Hypothalamus (tissue), 51 donors: Measurements from ENCODE around the gene CUL7.

Experiments used
- DNase-seq, 51 donors: peaks; one replicate each; lab custom pipeline; 2025; lab: John Stamatoyannopoulos, UW

CUL7 gene

GRCh38 chr6:43077981-43078511, 24.4 kb upstream of the CUL7 start:
- no peak for DNase-seq

DNA sequence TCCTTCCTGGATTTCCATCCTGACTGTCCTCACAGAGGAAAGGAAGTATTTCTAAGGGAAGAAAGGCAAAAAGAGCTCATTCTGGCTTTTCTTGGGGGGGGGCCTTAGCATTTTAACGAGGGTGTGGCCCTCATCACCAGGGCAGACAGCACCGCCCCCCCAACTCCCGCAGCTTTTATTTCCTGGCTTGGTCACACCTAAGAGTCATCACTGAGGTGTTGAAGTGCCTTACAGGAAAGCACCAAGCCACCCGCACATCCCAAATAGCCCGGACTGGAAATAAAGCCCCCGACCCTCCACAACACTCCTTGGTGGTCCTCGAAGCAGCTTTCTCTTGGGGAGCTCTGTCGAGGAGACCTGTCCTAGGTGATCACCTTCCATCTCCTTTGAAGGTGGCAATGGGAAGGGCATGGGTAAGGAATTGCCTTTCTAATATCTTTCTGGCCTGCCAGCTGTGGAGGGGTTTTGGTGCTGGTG, 23.7 kb upstream of the CUL7 start:
- DNase-seq = no peak

- peak in 4 of 51 donors; percentile 13 to 59 (median 32) for DNase-seq
Observed at GRCh38 chr6:43076464-43077332, 23.0 kb upstream of the CUL7 start.

DNA sequence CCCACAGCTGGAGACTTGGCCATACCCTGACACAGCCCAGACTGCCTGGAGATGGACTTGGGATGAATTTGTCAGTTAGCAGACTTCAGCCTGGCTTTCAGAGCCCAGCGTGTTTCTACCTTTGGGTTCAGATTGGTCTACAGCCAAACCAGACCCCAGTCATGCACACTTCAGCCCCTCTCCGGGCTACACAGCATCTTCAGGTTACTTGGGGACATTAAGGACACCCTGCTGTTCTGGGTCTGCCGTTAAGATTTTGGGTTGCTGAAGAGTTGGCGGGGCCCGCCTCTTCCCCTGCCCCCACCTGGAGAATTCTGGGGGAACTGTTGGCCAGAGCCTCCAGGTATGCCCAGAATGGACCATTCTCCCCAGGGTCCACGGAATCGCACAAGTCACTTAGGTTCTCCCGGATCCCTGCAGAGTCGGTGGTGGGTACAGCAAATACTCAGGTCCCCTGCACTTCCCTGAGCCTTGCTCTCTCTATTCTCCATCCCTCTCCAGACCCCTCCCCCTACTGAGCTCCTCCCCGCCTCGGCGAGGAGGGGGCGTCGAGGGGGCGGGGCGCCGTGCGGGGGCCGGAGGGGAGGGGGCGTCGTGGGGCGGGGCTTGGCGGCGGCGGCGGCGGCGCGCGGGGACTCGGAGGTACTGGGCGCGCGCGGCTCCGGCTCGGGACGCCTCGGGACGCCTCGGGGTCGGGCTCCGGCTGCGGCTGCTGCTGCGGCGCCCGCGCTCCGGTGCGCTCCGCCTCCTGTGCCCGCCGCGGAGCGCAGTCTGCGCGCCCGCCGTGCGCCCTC, 22.2 kb upstream of the CUL7 start, which contains the start of gene PTK7:
Gene PTK7, plus strand, starts transcription at position 645 of the 794 bp plus-strand sequence. CDS start 175 bp downstream, outside the sequence.
- DNase-seq = peak in 31 of 51 donors; percentile 10 to 77 (median 41)

GRCh38 chr6:43074847-43075669, 21.4 kb upstream of the CUL7 start:
- no peak for DNase-seq

- DNase-seq = no peak
Observed at GRCh38 chr6:43070028-43070632, 16.5 kb upstream of the CUL7 start.

- DNase-seq = no peak
Observed at GRCh38 chr6:43062818-43063217, 9.2 kb upstream of the CUL7 start.

DNA sequence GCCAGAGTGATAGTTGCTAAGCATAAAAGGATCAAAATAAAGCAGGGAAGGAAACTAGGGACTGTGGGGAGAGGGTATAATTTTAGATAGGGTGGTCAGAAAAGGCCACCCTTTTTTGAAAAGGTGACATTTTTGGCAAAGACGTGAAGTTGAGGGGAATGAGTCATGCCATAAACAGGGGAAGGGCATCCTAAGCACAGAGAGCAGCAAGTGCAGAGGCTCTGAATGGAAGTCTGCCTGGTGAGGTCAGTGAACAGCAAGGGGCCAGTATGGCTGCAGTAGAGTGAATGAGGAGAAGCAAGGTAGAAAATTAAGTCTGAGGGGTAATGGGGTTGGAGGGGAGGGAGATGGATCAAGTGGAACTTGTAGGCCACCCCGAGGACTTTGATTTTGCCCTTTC, 8.2 kb upstream of the CUL7 start:
- DNase-seq = no peak

DNA sequence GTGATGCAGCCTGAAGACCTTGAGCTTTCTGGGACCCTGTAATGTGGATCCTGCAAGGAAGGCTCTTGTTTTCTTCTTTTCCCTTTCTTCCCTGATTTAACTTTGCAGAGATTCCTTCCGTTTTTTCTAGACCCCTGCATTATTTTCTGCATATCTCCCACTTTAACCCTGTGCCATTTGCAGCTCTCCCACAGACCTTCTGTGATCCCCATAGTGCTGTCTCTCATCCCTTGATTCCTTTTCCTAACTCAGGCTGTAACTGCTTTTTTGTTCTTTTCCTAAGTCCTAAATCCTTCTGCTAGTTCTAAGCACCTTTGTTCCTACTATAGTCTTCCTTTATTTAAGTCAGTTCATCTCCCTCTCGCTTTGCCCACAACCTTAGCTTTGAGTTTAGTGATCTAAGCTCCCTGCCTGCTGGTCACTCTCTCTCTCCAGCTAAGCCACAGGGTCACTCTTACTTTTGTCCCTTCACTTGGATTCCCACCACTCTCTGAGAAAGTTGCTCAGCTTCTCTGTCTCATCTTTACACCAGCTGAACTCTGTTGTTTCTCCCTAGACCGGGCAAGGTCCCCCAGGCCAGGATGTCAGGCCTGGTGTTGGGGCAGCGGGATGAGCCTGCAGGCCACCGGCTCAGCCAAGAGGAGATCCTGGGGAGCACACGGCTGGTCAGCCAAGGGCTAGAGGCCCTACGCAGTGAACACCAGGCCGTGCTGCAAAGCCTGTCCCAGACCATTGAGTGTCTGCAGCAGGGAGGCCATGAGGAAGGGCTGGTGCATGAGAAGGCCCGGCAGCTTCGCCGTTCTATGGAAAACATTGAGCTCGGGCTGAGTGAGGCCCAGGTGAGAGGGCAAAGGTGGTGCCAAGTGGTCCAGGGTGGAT, 7.3 kb upstream of the CUL7 start:
- DNase-seq = no peak

- DNase-seq = peak in 2 of 51 donors; percentile 32 to 34
Observed at GRCh38 chr6:43060034-43060754, 6.5 kb upstream of the CUL7 start.

DNA sequence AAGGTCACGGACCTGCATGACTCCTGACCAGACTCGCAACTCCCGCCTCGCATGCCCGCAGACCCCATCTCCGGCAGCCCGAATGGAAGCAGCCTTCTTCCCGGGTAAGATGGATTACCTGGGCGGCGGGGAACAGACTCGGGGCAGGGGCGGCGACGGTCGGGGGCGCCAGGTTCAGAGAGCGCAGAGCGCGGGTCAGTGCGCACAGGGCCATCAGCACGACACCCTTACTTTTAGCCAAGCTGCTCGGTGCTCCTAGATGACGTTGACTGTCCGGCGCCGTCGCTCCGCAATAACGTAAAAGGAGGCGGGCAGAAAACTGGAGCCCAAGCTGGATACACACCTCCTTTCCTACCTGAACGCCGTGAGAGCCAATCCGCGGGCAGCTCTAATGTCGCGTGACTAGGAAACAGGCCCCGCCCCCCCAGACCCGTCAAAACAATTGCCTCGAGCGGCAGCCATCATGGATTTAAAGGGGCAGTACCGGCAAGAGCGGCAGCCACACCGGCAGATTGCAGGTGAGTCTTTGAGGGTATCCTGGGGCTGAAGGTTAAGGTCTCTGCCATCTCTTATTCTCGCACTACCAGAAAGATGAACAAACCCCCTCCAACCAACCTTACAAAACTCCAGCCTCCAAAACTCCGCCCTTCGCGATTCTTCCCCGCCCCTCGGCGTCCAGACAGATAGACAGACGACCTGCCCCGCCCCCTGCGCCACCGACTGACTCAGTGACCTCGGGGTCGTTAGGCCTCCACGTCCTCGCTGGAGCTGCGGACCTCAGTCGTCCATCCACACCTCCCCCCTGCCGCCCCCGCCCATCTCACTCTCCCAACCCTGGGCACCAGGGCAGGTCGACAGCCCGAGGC, 5.8 kb upstream of the CUL7 start, which contains the start of the genes KLC4 and MRPL2:
Gene KLC4, plus strand, starts transcription at position 464 of the 866 bp plus-strand sequence. CDS start 1,705 bp downstream, outside the sequence.
Gene MRPL2, minus strand, starts transcription at position 267 of the 866 bp plus-strand sequence. Its CDS starts 53 bp downstream, at position 214.
- DNase-seq = peak; percentile 89 to 100 (median 98)

- DNase-seq = no peak
Observed at GRCh38 chr6:43058531-43058930, 4.9 kb upstream of the CUL7 start.

DNA sequence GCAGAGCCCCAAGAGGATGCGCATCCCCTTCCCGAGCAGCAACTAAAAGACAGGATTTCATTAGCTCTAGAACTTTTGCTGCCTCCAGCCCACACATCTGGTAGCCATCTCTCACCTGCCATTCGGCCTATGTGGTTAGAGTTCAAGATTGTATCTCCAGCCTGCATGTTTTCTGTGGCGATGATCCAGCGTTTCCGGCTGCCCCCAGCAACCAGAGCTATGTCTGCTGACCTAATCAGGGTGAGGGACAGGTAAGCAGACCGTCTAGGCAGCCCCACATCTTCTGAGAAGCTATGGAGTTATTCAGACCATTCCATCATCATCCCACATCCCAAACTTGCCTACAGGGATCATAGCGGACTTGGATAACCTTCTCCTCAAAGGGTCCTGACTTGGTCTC, 2.3 kb upstream of the CUL7 start:
- DNase-seq = no peak

GRCh38 chr6:43054206-43054943, 724 bp upstream of the CUL7 start:
- no peak for DNase-seq

- peak in 9 of 51 donors; percentile 12 to 45 (median 33) for DNase-seq
Observed at GRCh38 chr6:43052842-43053544, 658 bp downstream of the CUL7 start.
